GM12891 (cell line): ENCODE measurements around the gene ICA1.

Experiments
- POLR2A ChIP-seq: IDR thresholded peaks from 2 replicates; pipeline ENCODE4 v1.6.1; 2011; ENCODE audit warnings: low read depth, low read length, control low read depth
- POLR2AphosphoS5 ChIP-seq: IDR thresholded peaks from 2 replicates; pipeline ENCODE4 v1.6.1; 2011; ENCODE audit warnings: low read depth, low read length, control low read depth

DNA sequence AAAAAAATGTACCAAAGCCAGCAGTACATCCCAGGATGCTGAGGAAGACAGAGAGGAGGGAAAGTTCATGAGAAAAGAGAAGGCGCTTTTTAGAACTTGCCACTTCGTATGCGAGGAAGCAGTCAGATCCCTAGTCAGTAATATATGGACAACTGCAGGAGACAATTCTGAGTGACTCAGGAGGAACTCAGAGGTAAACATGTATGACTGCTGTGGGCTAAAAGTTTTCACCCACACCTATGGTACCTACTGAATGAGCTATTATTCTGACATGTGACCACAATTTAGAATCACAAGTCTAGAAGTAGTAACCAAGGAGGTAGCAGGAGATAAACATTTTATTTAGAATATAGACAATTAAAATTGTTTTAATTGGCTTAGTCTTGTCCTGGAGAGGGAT is 126.5 kb downstream of the ICA1 start:
- no peak for TF ChIP-seq POLR2A
- TF ChIP-seq POLR2AphosphoS5: no peak
